GM12878 (cell line): ENCODE data around the gene REEP1. TPM values are rescaled to one million over a fixed set of nuclear protein-coding genes. Genes with fewer than 3 reads are reported as not detected.
A peak's percentile ranks its signal among the peaks of the same experiment; 100 is the strongest.

Source experiments
- CBFB ChIP-seq: IDR thresholded peaks from 2 replicates; pipeline ENCODE4 v1.6.1; 2016; ENCODE audit warnings: antibody characterized with exemption, low read depth
- DPF2 ChIP-seq: fragments of 450-650 bp; IDR thresholded peaks from 2 replicates; pipeline ENCODE4 v1.6.1; 2017; ENCODE audit warnings: mild to moderate bottlenecking
- IKZF2 ChIP-seq, 2 experiments: fragments of 450-650 bp; IDR thresholded peaks; 2 replicates each; pipeline ENCODE4 v1.6.1; 2017; ENCODE audit warnings: mild to moderate bottlenecking in 2 of 2, moderate library complexity in 2 of 2
- MLLT1 ChIP-seq: fragments of 450-650 bp; IDR thresholded peaks from 2 replicates; pipeline ENCODE4 v1.6.1; 2016; ENCODE audit warnings: mild to moderate bottlenecking
- MTA2 ChIP-seq: fragments of 450-650 bp; IDR thresholded peaks from 2 replicates; pipeline ENCODE4 v1.6.1; 2016; ENCODE audit warnings: low read depth, mild to moderate bottlenecking, moderate library complexity
- NRF1 ChIP-seq: conservative IDR thresholded peaks from 2 replicates; pipeline ENCODE4 v1.6.1; 2011; ENCODE audit warnings: mild to moderate bottlenecking, low read depth, low read length, improper control_type of control experiment
- PBX3 ChIP-seq: IDR thresholded peaks from 2 replicates; pipeline ENCODE4 v1.6.1; 2011; ENCODE audit warnings: mild to moderate bottlenecking, low read depth, low read length, moderate library complexity; ENCODE audit not compliant: insufficient replicate concordance
- RBBP5 ChIP-seq: fragments of 200-600 bp; sonication (generic); conservative IDR thresholded peaks from 2 replicates; pipeline ENCODE4 v1.6.1; 2016
- RELA ChIP-seq: fragments of 450-650 bp; IDR thresholded peaks from 2 replicates; pipeline ENCODE4 v1.8.0; 2014; ENCODE audit warnings: borderline replicate concordance; ENCODE audit not compliant: partially characterized antibody
- RFX5 ChIP-seq: IDR thresholded peaks from 2 replicates; pipeline ENCODE4 v1.6.1; 2011; ENCODE audit warnings: low read depth, low read length, improper control_type of control experiment
- SKIL ChIP-seq: fragments of 450-650 bp; IDR thresholded peaks from 2 replicates; pipeline ENCODE4 v1.6.1; 2017; ENCODE audit warnings: mild to moderate bottlenecking, low read depth, inconsistent platforms; ENCODE audit not compliant: poor library complexity, severe bottlenecking
- TBL1XR1 ChIP-seq: IDR thresholded peaks from 2 replicates; pipeline ENCODE4 v1.6.1; 2012; ENCODE audit warnings: low read depth, low read length, improper control_type of control experiment
- ZBTB40 ChIP-seq: fragments of 450-650 bp; IDR thresholded peaks from 2 replicates; pipeline ENCODE4 v1.6.1; 2016; ENCODE audit warnings: mild to moderate bottlenecking, moderate library complexity, borderline replicate concordance
- ZNF274 ChIP-seq: IDR thresholded peaks from one replicate; pipeline ENCODE4 v1.8.0; 2011; ENCODE audit not compliant: insufficient read length, insufficient read depth
- ZNF592 ChIP-seq: fragments of 450-650 bp; IDR thresholded peaks from 2 replicates; pipeline ENCODE4 v1.6.1; 2017; ENCODE audit warnings: mild to moderate bottlenecking, moderate library complexity
- ZNF622 ChIP-seq: fragments of 450-650 bp; IDR thresholded peaks from 2 replicates; pipeline ENCODE4 v1.6.1; 2017; ENCODE audit warnings: mild to moderate bottlenecking, inconsistent platforms
- ZZZ3 ChIP-seq: IDR thresholded peaks from 2 replicates; pipeline ENCODE4 v1.6.1; 2011; ENCODE audit warnings: low read depth; ENCODE audit not compliant: control insufficient read depth, insufficient read length
- polyA plus RNA-seq, 11 experiments: library from polyadenylated mRNA; depleted of rRNA in 4 of 11; unstranded in 6 of 11; stranded (reverse) in 5 of 11; fragments of >200 nt; fragmentation: Nextera tagmentation in 4 of 11; fragmentation: Illumina TruSeq in 1 of 11; extraction: Ambion mirVana in 4 of 11; extraction: Trizol in 1 of 11; gene quantifications; 1 replicate in 1 of 11; 2 replicates in 10 of 11; pipeline versions ENCODE4 v1.2.1 to v1.2.3, GENCODE V29; 2011 to 2016; ENCODE audit warnings: inconsistent platforms in 2 of 11, missing spikeins in 2 of 11, low read depth in 1 of 11
- total RNA-seq, 4 experiments: library from RNA; depleted of rRNA in 3 of 4; stranded (reverse); fragments of >200 nt in 3 of 4; fragmentation: Illumina TruSeq in 1 of 4; extraction: Trizol in 1 of 4; gene quantifications; 2 replicates each; pipeline versions ENCODE4 v1.2.1 to v1.2.3, GENCODE V29; 2013 to 2021

The REEP1 gene
- total and polyA plus RNA-seq, 10 of the 15 experiments (the other 5 are each of a cell fraction or from before 2014, with no cell fraction given) = 0.02 to 0.30 (median 0.09) TPM; not detected in 1

- TF ChIP-seq ZNF592 = no peak
- no peak for TF ChIP-seq ZNF274
- no peak for TF ChIP-seq TBL1XR1
- TF ChIP-seq RELA = peak; percentile 67
- TF ChIP-seq MLLT1 = 0 out of 2 replicates have a peak, but pooled peaks have one; percentile 47
- no peak for TF ChIP-seq SKIL
- no peak for TF ChIP-seq ZNF622
- no peak for TF ChIP-seq MTA2
- TF ChIP-seq ZZZ3 = no peak
- no peak for TF ChIP-seq RBBP5
- no peak for TF ChIP-seq CBFB
- peak in 1 of 2 experiments; percentile 23; a peak in 2 of 4 replicates for TF ChIP-seq IKZF2 (IDR thresholded peaks at IDR 0.05)
- TF ChIP-seq PBX3 = peak; percentile 68
- no peak for TF ChIP-seq NRF1
- 0 out of 2 replicates have a peak, but pooled peaks have one; percentile 33 for TF ChIP-seq DPF2
- no peak for TF ChIP-seq RFX5
- no peak for TF ChIP-seq ZBTB40
Observed at GRCh38 chr2:86238354-86238753, 99.1 kb downstream of the REEP1 start (continued).
